PC-3 (cell line): ENCODE results near the gene TEX29. TPM values are rescaled to one million over a fixed set of nuclear protein-coding genes. Genes with fewer than 3 reads are reported as not detected.

Experiments
- ATAC-seq: fragments of 200-7000 bp; cut with Tn5 transposase; 2 replicates; pipeline ENCODE4 v1.9.1; 2020; ENCODE audit warnings: mild to moderate bottlenecking, moderate library complexity
- BruUV-seq: library from RNA; stranded (reverse); fragments of 400-500 nt; replicated peaks from 2 replicates; lab custom pipeline; 2021; lab: Mats Ljungman, UMichigan
- CTCF ChIA-PET: fragments of 300-600 bp; sonication (Branson Sonifier 250); formaldehyde crosslinking; loops from one replicate; lab custom pipeline; 2022; ENCODE audit warnings: antibody characterized with exemption; lab: Charles Lee
- POLR2A ChIA-PET: fragments of 300-600 bp; sonication (Branson Sonifier 250); formaldehyde crosslinking; loops from one replicate; lab custom pipeline; 2022; ENCODE audit warnings: antibody characterized with exemption; ENCODE audit not compliant: unreplicated experiment; lab: Charles Lee
- DNase-seq: peaks from one replicate; pipeline ENCODE4 v3.0.0-alpha.2; 2015
- H2AFZ ChIP-seq: fragments of 300-600 bp; sonication (generic); 2 replicates; pipeline ENCODE4 v1.6.0; 2016; ENCODE audit warnings: antibody characterized with exemption, low read length
- H3F3A ChIP-seq: fragments of 300-600 bp; sonication (generic); one replicate; pipeline ENCODE4 v1.6.0; 2017; ENCODE audit warnings: antibody characterized with exemption, low read length, control low read depth, mild to moderate bottlenecking; ENCODE audit not compliant: unreplicated experiment
- H3K27ac ChIP-seq: fragments of 300-600 bp; sonication (generic); 2 replicates; pipeline ENCODE4 v1.5.1; 2016; ENCODE audit warnings: mild to moderate bottlenecking, low read length
- H3K27me3 ChIP-seq: fragments of 300-600 bp; sonication (generic); 2 replicates; pipeline ENCODE4 v1.6.1; 2016; ENCODE audit warnings: low read length, mixed read lengths
- H3K36me3 ChIP-seq: fragments of 300-600 bp; sonication (generic); 2 replicates; pipeline ENCODE4 v1.6.1; 2016; ENCODE audit warnings: low read depth, mixed run types, low read length, mixed read lengths
- H3K4me1 ChIP-seq: fragments of 300-600 bp; sonication (generic); 2 replicates; pipeline ENCODE4 v1.5.1; 2016; ENCODE audit warnings: low read length; ENCODE audit not compliant: insufficient read depth
- H3K4me2 ChIP-seq: fragments of 300-600 bp; sonication (generic); 2 replicates; pipeline ENCODE4 v1.6.0; 2016; ENCODE audit warnings: low read length
- H3K4me3 ChIP-seq: fragments of 300-600 bp; sonication (generic); 2 replicates; pipeline ENCODE4 v1.5.1; 2016; ENCODE audit warnings: mild to moderate bottlenecking, low read length, mixed read lengths
- H3K79me2 ChIP-seq: fragments of 300-600 bp; sonication (generic); 2 replicates; pipeline ENCODE4 v1.6.1; 2017; ENCODE audit warnings: low read length, mixed read lengths
- H3K9ac ChIP-seq: fragments of 300-600 bp; sonication (generic); 2 replicates; pipeline ENCODE4 v1.6.0; 2016; ENCODE audit warnings: mild to moderate bottlenecking, low read length
- H3K9me2 ChIP-seq: fragments of 300-600 bp; sonication (generic); replicated peaks from 2 replicates; pipeline ENCODE4 v1.6.1; 2016; ENCODE audit warnings: mixed run types, low read length, mixed read lengths
- H3K9me3 ChIP-seq: fragments of 300-600 bp; sonication (generic); 2 replicates; pipeline ENCODE4 v1.6.1; 2016; ENCODE audit warnings: low read length, mixed read lengths
- H4K20me1 ChIP-seq: fragments of 300-600 bp; sonication (generic); 2 replicates; pipeline ENCODE4 v1.6.1; 2016; ENCODE audit warnings: low read length, mixed read lengths
- CTCF ChIP-seq: fragments of 300-600 bp; sonication (generic); conservative IDR thresholded peaks from 2 replicates; pipeline ENCODE4 v1.5.1; 2017; ENCODE audit warnings: antibody characterized with exemption, low read depth, mild to moderate bottlenecking, low read length
- EZH2 ChIP-seq: fragments of 300-600 bp; sonication (generic); IDR thresholded peaks from one replicate; pipeline ENCODE4 v1.6.1; 2017; ENCODE audit warnings: antibody characterized with exemption, mild to moderate bottlenecking, low read length; ENCODE audit not compliant: unreplicated experiment
- EZH2phosphoT487 ChIP-seq: fragments of 300-600 bp; sonication (generic); IDR thresholded peaks from 2 replicates; pipeline ENCODE4 v1.6.1; 2018; ENCODE audit warnings: mild to moderate bottlenecking, antibody characterized with exemption, low read length, borderline replicate concordance
- intact Hi-C: fragments of 100-400 bp; cut with micrococcal nuclease; formaldehyde crosslinking; loops from 2 replicates; pipeline ENCODE4 v1.9.0; 2023
- total RNA-seq: library from RNA; depleted of rRNA; stranded (reverse); fragments of >200 nt; gene quantifications from 2 replicates; pipeline ENCODE4 v1.2.3, GENCODE V29; 2014

TEX29 gene
- total RNA-seq, 1 experiment from 2014 or later, result not detected

GRCh38 chr13:111302045-111302726 lies 18.3 kb upstream of the TEX29 start:
- Histone ChIP-seq H3K4me2 (no peak overlapping the region), H3F3A (no peaks in the 10 kb centered on the region), H3K9me3 (no peaks in the 10 kb centered on the region), H3K4me3 (no peak overlapping the region), H3K9me2 (no peaks in the 10 kb centered on the region), H3K27ac (no peak overlapping the region), H3K4me1 (no peaks in the 10 kb centered on the region), H3K79me2 (no peaks in the 10 kb centered on the region), H3K27me3 (no peaks in the 10 kb centered on the region), H3K36me3 (peaks cover 9% of the 10 kb centered on the region; the same call in 1 of the 2 replicates), H4K20me1 (no peaks in the 10 kb centered on the region), H3K9ac (no peak overlapping the region), H2AFZ (no peak overlapping the region)
- DNase-seq (no peak), ATAC-seq (no peak)
- TF ChIP-seq CTCF, result no peak
- no peak for TF ChIP-seq EZH2
- TF ChIP-seq EZH2phosphoT487, result no peak
- CTCF ChIA-PET, result no interaction called here
- BruUV-seq, result no TSS peak
- POLR2A ChIA-PET, result no interaction called here
- intact Hi-C loops, result no loop called here

- Histone ChIP-seq H3F3A (no peaks in the 10 kb centered on the region), H3K9ac (no peak overlapping the region), H3K9me3 (no peaks in the 10 kb centered on the region), H3K36me3 (peaks cover 9% of the 10 kb centered on the region; the same call in 1 of the 2 replicates), H4K20me1 (no peaks in the 10 kb centered on the region), H3K9me2 (no peaks in the 10 kb centered on the region), H3K27ac (no peak overlapping the region), H3K4me3 (no peak overlapping the region), H3K27me3 (no peaks in the 10 kb centered on the region), H2AFZ (no peak overlapping the region), H3K79me2 (no peaks in the 10 kb centered on the region), H3K4me1 (no peaks in the 10 kb centered on the region), H3K4me2 (no peak overlapping the region)
- no TSS peak for BruUV-seq
- intact Hi-C loops, result no loop called here
- ChIA-PET POLR2A (no interaction called here), CTCF (no interaction called here)
- DNase-seq (no peak), ATAC-seq (no peak)
- TF ChIP-seq EZH2 (no peak), EZH2phosphoT487 (no peak), CTCF (no peak)
Observed at GRCh38 chr13:111303559-111303958, 16.9 kb upstream of the TEX29 start.

GRCh38 chr13:111304041-111304544 lies 16.3 kb upstream of the TEX29 start:
- no peak for ATAC-seq

More at GRCh38 chr13:111304041-111304544, 16.3 kb upstream of the TEX29 start:
- no peaks in the 10 kb centered on the region for H3K79me2 ChIP-seq
- no peaks in the 10 kb centered on the region for H4K20me1 ChIP-seq
- no peaks in the 10 kb centered on the region for H3K9me2 ChIP-seq
- H2AFZ ChIP-seq, result no peak overlapping the region
- no peak overlapping the region for H3K4me3 ChIP-seq
- ChIA-PET POLR2A (no interaction called here), CTCF (no interaction called here)
- no peak overlapping the region for H3K4me2 ChIP-seq
- H3K4me1 ChIP-seq, result no peaks in the 10 kb centered on the region
- no TSS peak for BruUV-seq
- H3F3A ChIP-seq, result no peaks in the 10 kb centered on the region
- no peaks in the 10 kb centered on the region for H3K27me3 ChIP-seq
- no peaks in the 10 kb centered on the region for H3K9me3 ChIP-seq
- intact Hi-C loops, result no loop called here
- no peak overlapping the region for H3K27ac ChIP-seq
- peaks cover 9% of the 10 kb centered on the region; the same call in 1 of the 2 replicates for H3K36me3 ChIP-seq
- no peak for DNase-seq
- H3K9ac ChIP-seq, result no peak overlapping the region
- no peak for TF ChIP-seq EZH2phosphoT487
- no peak for TF ChIP-seq CTCF
- no peak for TF ChIP-seq EZH2
